Endothelial cell (in vitro differentiated cells): ENCODE results near the gene LARGE2. TPM values are rescaled to one million over a fixed set of nuclear protein-coding genes. Genes with fewer than 3 reads are reported as not detected.

Experiments used
- DNase-seq: peaks from one replicate; pipeline ENCODE4 v3.0.0; 2021; ENCODE audit warnings: low spot score
- H3K27ac Mint-ChIP-seq: one replicate; pipeline ENCODE4 v1.8.0; 2021; ENCODE audit warnings: mixed read lengths, inconsistent platforms; ENCODE audit not compliant: unreplicated experiment
- H3K27me3 Mint-ChIP-seq: one replicate; pipeline ENCODE4 v1.8.0; 2021; ENCODE audit warnings: mild to moderate bottlenecking, moderate library complexity, mixed read lengths, inconsistent platforms; ENCODE audit not compliant: unreplicated experiment
- H3K36me3 Mint-ChIP-seq: one replicate; pipeline ENCODE4 v1.8.0; 2021; ENCODE audit warnings: mild to moderate bottlenecking, low read depth, mixed read lengths, inconsistent platforms; ENCODE audit not compliant: unreplicated experiment
- H3K4me1 Mint-ChIP-seq: one replicate; pipeline ENCODE4 v1.8.0; 2021; ENCODE audit warnings: mild to moderate bottlenecking, mixed read lengths, inconsistent platforms; ENCODE audit not compliant: unreplicated experiment
- H3K4me3 Mint-ChIP-seq: one replicate; pipeline ENCODE4 v1.8.0; 2021; ENCODE audit warnings: mild to moderate bottlenecking, mixed read lengths, inconsistent platforms; ENCODE audit not compliant: unreplicated experiment
- H3K9me3 Mint-ChIP-seq: one replicate; pipeline ENCODE4 v1.8.0; 2021; ENCODE audit warnings: mixed read lengths, inconsistent platforms; ENCODE audit not compliant: unreplicated experiment
- long read RNA-seq: library from polyadenylated mRNA; unstranded; transcript quantifications from one replicate; pipeline ENCODE4 v2.0.0, GENCODE V29; 2020; ENCODE audit not compliant: unreplicated experiment
- total RNA-seq: library from RNA; stranded (reverse); fragmentation: NEBNext Ultra II Directional; extraction: Animal tissue kit (Norgen Biotek cat#: 25700); gene quantifications from one replicate; pipeline ENCODE4 v1.2.1, GENCODE V29; 2021; ENCODE audit not compliant: unreplicated experiment
- TF ChIP-seq, protein P1 (sequence below): fragments of 200-600 bp; sonication (generic); IDR thresholded peaks from one replicate; pipeline ENCODE4 v1.5.0; 2021; ENCODE audit warnings: antibody characterized with exemption; ENCODE audit not compliant: unreplicated experiment

Gene LARGE2
- total RNA-seq: 0.95 TPM
- long read RNA-seq: 0 reads

DNA sequence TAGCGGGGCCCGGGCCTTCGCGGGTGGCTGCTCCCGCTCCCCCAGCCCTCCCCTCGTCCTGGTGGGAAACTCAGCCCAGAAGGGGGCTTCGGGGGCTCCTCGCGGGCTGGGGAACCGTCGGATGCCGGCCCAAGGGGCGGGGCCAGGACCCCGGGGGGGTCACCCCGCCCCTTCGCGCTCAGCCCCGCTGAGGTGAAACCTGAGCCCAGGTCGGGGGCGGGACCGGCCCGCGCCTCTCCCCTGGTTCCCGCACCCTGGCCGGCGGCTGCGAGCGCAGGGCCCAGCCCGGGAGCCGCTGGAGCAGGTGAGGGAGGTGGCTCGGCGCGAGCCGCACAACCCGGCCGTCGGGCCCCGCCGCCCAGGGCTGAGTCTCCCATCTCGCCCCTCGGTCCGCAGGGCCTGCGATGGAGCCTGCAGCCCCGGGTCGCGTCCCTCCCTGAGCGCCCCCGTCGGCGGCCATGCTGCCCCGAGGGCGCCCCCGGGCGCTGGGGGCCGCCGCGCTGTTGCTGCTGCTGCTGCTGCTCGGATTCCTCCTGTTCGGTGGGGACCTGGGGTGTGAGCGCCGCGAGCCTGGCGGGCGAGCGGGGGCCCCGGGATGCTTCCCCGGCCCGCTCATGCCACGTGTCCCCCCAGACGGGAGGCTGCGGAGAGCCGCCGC, at the start of gene LARGE2:
TSS of gene LARGE2 (plus strand) at position 232 of the 658 bp plus-strand sequence. CDS start at position 459, 227 bp downstream.
- Mint-ChIP-seq H3K27me3 (peaks cover 32% of the 10 kb centered on the region), H3K4me3 (peak within 1 kb of the TSS; percentile 47), H3K27ac (no peak within 1 kb of the TSS), H3K36me3 (no peaks in the 10 kb centered on the region), H3K4me1 (peaks cover 22% of the 10 kb centered on the region), H3K9me3 (no peaks in the 10 kb centered on the region)
- TF ChIP-seq, protein P1, sequence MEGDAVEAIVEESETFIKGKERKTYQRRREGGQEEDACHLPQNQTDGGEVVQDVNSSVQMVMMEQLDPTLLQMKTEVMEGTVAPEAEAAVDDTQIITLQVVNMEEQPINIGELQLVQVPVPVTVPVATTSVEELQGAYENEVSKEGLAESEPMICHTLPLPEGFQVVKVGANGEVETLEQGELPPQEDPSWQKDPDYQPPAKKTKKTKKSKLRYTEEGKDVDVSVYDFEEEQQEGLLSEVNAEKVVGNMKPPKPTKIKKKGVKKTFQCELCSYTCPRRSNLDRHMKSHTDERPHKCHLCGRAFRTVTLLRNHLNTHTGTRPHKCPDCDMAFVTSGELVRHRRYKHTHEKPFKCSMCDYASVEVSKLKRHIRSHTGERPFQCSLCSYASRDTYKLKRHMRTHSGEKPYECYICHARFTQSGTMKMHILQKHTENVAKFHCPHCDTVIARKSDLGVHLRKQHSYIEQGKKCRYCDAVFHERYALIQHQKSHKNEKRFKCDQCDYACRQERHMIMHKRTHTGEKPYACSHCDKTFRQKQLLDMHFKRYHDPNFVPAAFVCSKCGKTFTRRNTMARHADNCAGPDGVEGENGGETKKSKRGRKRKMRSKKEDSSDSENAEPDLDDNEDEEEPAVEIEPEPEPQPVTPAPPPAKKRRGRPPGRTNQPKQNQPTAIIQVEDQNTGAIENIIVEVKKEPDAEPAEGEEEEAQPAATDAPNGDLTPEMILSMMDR: no peak
- DNase-seq: no peak

DNA sequence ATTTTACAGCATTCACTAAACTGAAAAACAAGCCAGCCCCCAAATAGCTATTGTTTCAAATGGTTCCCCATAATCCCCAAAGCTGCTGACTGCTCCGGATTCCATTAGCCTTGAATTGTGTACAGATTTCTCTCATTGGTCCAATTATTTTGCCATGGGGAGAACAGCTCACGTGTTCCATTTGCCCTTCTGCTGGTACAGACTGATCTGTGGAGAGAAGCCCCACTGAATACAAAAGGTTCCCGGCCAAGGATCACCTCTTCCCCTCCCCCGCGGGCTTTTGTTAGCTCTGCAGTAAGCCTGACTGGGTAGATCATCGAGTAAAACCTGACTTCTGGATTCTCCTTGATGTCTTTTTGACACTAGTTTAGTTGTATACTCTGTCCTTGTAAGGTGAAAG, 46.1 kb upstream of the LARGE2 start:
- peaks cover 39% of the 10 kb centered on the region for H3K36me3 Mint-ChIP-seq
- H3K27ac Mint-ChIP-seq: no peak overlapping the region
- TF ChIP-seq, protein P1: no peak
- peaks cover 4% of the 10 kb centered on the region for H3K27me3 Mint-ChIP-seq
- H3K4me3 Mint-ChIP-seq: no peak overlapping the region
- H3K9me3 Mint-ChIP-seq: no peaks in the 10 kb centered on the region
- DNase-seq: no peak
- H3K4me1 Mint-ChIP-seq: peaks cover 8% of the 10 kb centered on the region

DNA sequence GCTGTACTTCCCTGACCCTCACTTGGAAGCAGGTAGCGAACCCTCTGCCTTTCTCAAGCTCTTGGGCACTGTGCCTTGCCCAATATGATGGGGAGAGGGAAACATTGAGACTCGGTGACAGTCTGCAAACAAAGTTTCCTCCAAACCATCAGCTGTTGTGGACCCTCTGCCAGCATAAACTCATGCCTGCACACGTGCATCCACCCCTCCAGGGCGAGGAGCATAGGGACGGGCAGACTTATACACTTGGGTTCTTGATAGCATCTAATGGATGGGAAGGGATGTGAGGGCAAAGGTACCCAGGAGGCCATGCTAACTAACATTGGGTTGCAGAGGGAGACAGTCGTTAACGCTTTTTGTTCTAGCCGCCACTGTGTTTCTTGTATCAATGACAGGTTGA, 45.2 kb upstream of the LARGE2 start:
- no peak for DNase-seq
- TF ChIP-seq, protein P1: no peak
- H3K9me3 Mint-ChIP-seq: no peaks in the 10 kb centered on the region
- H3K4me1 Mint-ChIP-seq: peaks cover 8% of the 10 kb centered on the region
- H3K4me3 Mint-ChIP-seq: no peak overlapping the region
- H3K27ac Mint-ChIP-seq: no peak overlapping the region
- peaks cover 4% of the 10 kb centered on the region for H3K27me3 Mint-ChIP-seq
- peaks cover 40% of the 10 kb centered on the region for H3K36me3 Mint-ChIP-seq

DNA sequence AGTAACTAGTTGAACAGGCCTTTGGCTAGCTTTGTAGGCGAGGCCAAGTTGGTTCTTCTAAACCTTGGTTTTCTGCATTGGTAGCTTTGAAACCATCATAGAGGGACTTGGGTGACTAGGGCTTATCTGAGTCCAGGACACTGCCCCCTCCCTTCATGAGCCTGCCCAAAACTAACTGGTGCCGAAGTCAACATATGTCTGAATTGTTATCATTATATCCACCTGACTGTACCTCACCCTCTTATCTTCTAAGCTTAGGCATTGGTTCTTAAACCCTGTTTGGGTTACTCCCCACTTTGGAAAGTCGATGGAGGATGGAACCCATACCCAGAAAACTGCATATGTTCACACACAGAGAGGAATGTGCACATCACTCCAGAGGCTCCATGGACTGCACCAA, 44.6 kb upstream of the LARGE2 start:
- no peak for DNase-seq
- TF ChIP-seq, protein P1: no peak
- H3K4me3 Mint-ChIP-seq: no peak overlapping the region
- H3K9me3 Mint-ChIP-seq: no peaks in the 10 kb centered on the region
- no peak overlapping the region for H3K27ac Mint-ChIP-seq
- peaks cover 43% of the 10 kb centered on the region for H3K36me3 Mint-ChIP-seq
- H3K4me1 Mint-ChIP-seq: peaks cover 8% of the 10 kb centered on the region
- H3K27me3 Mint-ChIP-seq: peaks cover 4% of the 10 kb centered on the region
